Natural killer cell treated with Interleukin-12 subunit alpha and Interleukin-12 subunit beta and Interleukin-15 and Interleukin-18, amount 100 ng/mL, for 72 hours (primary cell): ENCODE results near the gene HES4. TPM values are rescaled to one million over a fixed set of nuclear protein-coding genes. Genes with fewer than 3 reads are reported as not detected.
A peak's percentile ranks its signal among the peaks of the same experiment; 100 is the strongest.

Source experiments
- ATAC-seq, 2 donors: fragments of 150-1000 bp; cut with Tn5 transposase in 1 of 2; sonication (Bioruptor Pico), chemical (Tn5 transposase) in 1 of 2; 2 replicates each; pipeline ENCODE4 v1.10.0; 2021
- DNase-seq: peaks from one replicate; pipeline ENCODE4 v3.0.0; 2022; ENCODE audit warnings: low spot score
- H3K27ac Mint-ChIP-seq, 2 donors: 1 replicate in 1 of 2; 2 replicates in 1 of 2; pipeline ENCODE4 v1.8.0; 2022; ENCODE audit warnings: mixed read lengths in 2 of 2, mild to moderate bottlenecking in 1 of 2, moderate library complexity in 1 of 2
- H3K27me3 Mint-ChIP-seq, 2 donors: 1 replicate in 1 of 2; 2 replicates in 1 of 2; pipeline ENCODE4 v1.8.0; 2022; ENCODE audit warnings: mixed read lengths in 2 of 2
- H3K36me3 Mint-ChIP-seq: one replicate; pipeline ENCODE4 v1.8.0; 2022; ENCODE audit warnings: mixed read lengths
- H3K4me1 Mint-ChIP-seq, 2 donors: 1 replicate in 1 of 2; 2 replicates in 1 of 2; pipeline ENCODE4 v1.8.0; 2022; ENCODE audit warnings: low read depth in 2 of 2, mixed read lengths in 2 of 2, mild to moderate bottlenecking in 1 of 2
- H3K4me3 Mint-ChIP-seq: one replicate; pipeline ENCODE4 v1.8.0; 2022; ENCODE audit warnings: mixed read lengths
- H3K9me3 Mint-ChIP-seq: 2 replicates; pipeline ENCODE4 v1.8.0; 2022; ENCODE audit warnings: mixed read lengths
- total RNA-seq, 2 donors: library from RNA; stranded (reverse); gene quantifications; one replicate each; pipeline ENCODE4 v1.2.3, GENCODE V29; 2022

The HES4 gene
- total RNA-seq: not detected

GRCh38 chr1:999725-1000356 lies at the start of gene HES4:
Gene HES4 (minus strand): TSS chr1:1000097. CDS start chr1:999973, 124 bp downstream.
- H3K36me3 Mint-ChIP-seq: no peaks in the 10 kb centered on the region
- peak; percentile 56 to 75 for ATAC-seq
- H3K27me3 Mint-ChIP-seq: peaks cover 11 to 17% of the 10 kb centered on the region in 2 donors
- DNase-seq: peak; percentile 61
- H3K9me3 Mint-ChIP-seq: no peaks in the 10 kb centered on the region
- peak within 1 kb of the TSS; percentile 58 for H3K4me3 Mint-ChIP-seq
- H3K27ac Mint-ChIP-seq: no peak within 1 kb of the TSS
- peaks cover 4 to 11% of the 10 kb centered on the region in 2 donors for H3K4me1 Mint-ChIP-seq

GRCh38 chr1:1048765-1049164 lies 48.9 kb upstream of the HES4 start:
- Mint-ChIP-seq H3K27ac (no peak overlapping the region), H3K36me3 (no peaks in the 10 kb centered on the region), H3K4me1 (peaks cover 0 to 6% of the 10 kb centered on the region in 2 donors), H3K27me3 (no peaks in the 10 kb centered on the region), H3K9me3 (no peaks in the 10 kb centered on the region), H3K4me3 (no peak overlapping the region)
- DNase-seq (no peak), ATAC-seq (no peak)

- H3K27ac Mint-ChIP-seq: no peak overlapping the region
Measured at GRCh38 chr1:1047963-1048362, 48.1 kb upstream of the HES4 start.

GRCh38 chr1:1047407-1047806 lies 47.5 kb upstream of the HES4 start:
- H3K9me3 Mint-ChIP-seq: no peaks in the 10 kb centered on the region
- no peak overlapping the region for H3K4me3 Mint-ChIP-seq
- H3K27me3 Mint-ChIP-seq: no peaks in the 10 kb centered on the region
- peaks cover 3 to 4% of the 10 kb centered on the region in 2 donors for H3K4me1 Mint-ChIP-seq
- ATAC-seq (no peak), DNase-seq (no peak)
- H3K36me3 Mint-ChIP-seq: no peaks in the 10 kb centered on the region
- no peak overlapping the region for H3K27ac Mint-ChIP-seq

More at GRCh38 chr1:1047963-1048362, 48.1 kb upstream of the HES4 start:
- DNase-seq (no peak), ATAC-seq (no peak)
- no peaks in the 10 kb centered on the region for H3K36me3 Mint-ChIP-seq
- peaks cover 1 to 6% of the 10 kb centered on the region in 2 donors for H3K4me1 Mint-ChIP-seq
- no peaks in the 10 kb centered on the region for H3K27me3 Mint-ChIP-seq
- H3K4me3 Mint-ChIP-seq: no peak overlapping the region
- H3K9me3 Mint-ChIP-seq: no peaks in the 10 kb centered on the region

- no peak overlapping the region for H3K4me3 Mint-ChIP-seq
- H3K27me3 Mint-ChIP-seq: no peaks in the 10 kb centered on the region
- H3K36me3 Mint-ChIP-seq: no peaks in the 10 kb centered on the region
- DNase-seq: no peak
- peaks cover 0 to 5% of the 10 kb centered on the region in 2 donors for H3K4me1 Mint-ChIP-seq
- no peak overlapping the region for H3K27ac Mint-ChIP-seq
- no peak for ATAC-seq
- H3K9me3 Mint-ChIP-seq: no peaks in the 10 kb centered on the region
Measured at GRCh38 chr1:1046767-1047166, 46.9 kb upstream of the HES4 start.

- Mint-ChIP-seq H3K4me1 (peaks cover 0 to 5% of the 10 kb centered on the region in 2 donors), H3K4me3 (no peak overlapping the region)
- ATAC-seq: no peak
Measured at GRCh38 chr1:1046243-1046642, 46.3 kb upstream of the HES4 start.

GRCh38 chr1:1045129-1045528 lies 45.2 kb upstream of the HES4 start:
- DNase-seq: no peak
- no peak for ATAC-seq
- Mint-ChIP-seq H3K27me3 (no peaks in the 10 kb centered on the region), H3K4me1 (peaks cover 0 to 5% of the 10 kb centered on the region in 2 donors), H3K27ac (no peak overlapping the region), H3K36me3 (no peaks in the 10 kb centered on the region), H3K4me3 (no peak overlapping the region), H3K9me3 (no peaks in the 10 kb centered on the region)

More at GRCh38 chr1:1046243-1046642, 46.3 kb upstream of the HES4 start:
- no peaks in the 10 kb centered on the region for H3K36me3 Mint-ChIP-seq
- no peak for DNase-seq
- no peak overlapping the region for H3K27ac Mint-ChIP-seq
- H3K27me3 Mint-ChIP-seq: no peaks in the 10 kb centered on the region
- no peaks in the 10 kb centered on the region for H3K9me3 Mint-ChIP-seq

- no peak overlapping the region for H3K27ac Mint-ChIP-seq
- peaks cover 0 to 3% of the 10 kb centered on the region in 2 donors for H3K27me3 Mint-ChIP-seq
- peaks cover 4 to 9% of the 10 kb centered on the region in 2 donors for H3K4me1 Mint-ChIP-seq
- DNase-seq: no peak
- no peaks in the 10 kb centered on the region for H3K36me3 Mint-ChIP-seq
- H3K9me3 Mint-ChIP-seq: no peaks in the 10 kb centered on the region
- no peak for ATAC-seq
- H3K4me3 Mint-ChIP-seq: no peak overlapping the region
Measured at GRCh38 chr1:1044455-1045078, 44.7 kb upstream of the HES4 start.

- Mint-ChIP-seq H3K9me3 (no peaks in the 10 kb centered on the region), H3K27me3 (peaks cover under 1 to 5% of the 10 kb centered on the region in 2 donors), H3K36me3 (no peaks in the 10 kb centered on the region), H3K4me3 (no peak overlapping the region), H3K27ac (no peak overlapping the region), H3K4me1 (peaks cover 9 to 14% of the 10 kb centered on the region in 2 donors)
- ATAC-seq (no peak), DNase-seq (no peak)
Measured at GRCh38 chr1:1043921-1044320, 44.0 kb upstream of the HES4 start.

- no peaks in the 10 kb centered on the region for H3K9me3 Mint-ChIP-seq
Measured at GRCh38 chr1:1043411-1043810, 43.5 kb upstream of the HES4 start.

GRCh38 chr1:1042835-1043234 lies 42.9 kb upstream of the HES4 start:
- Mint-ChIP-seq H3K9me3 (no peaks in the 10 kb centered on the region), H3K4me1 (peaks cover 14 to 21% of the 10 kb centered on the region in 2 donors), H3K4me3 (no peak overlapping the region), H3K27ac (no peak overlapping the region), H3K27me3 (peaks cover 7 to 12% of the 10 kb centered on the region in 2 donors), H3K36me3 (no peaks in the 10 kb centered on the region)
- ATAC-seq (no peak), DNase-seq (no peak)

More at GRCh38 chr1:1043411-1043810, 43.5 kb upstream of the HES4 start:
- DNase-seq (no peak), ATAC-seq (no peak)
- Mint-ChIP-seq H3K27ac (no peak overlapping the region), H3K27me3 (peaks cover 6 to 10% of the 10 kb centered on the region in 2 donors), H3K4me3 (no peak overlapping the region), H3K4me1 (peaks cover 14 to 19% of the 10 kb centered on the region in 2 donors), H3K36me3 (no peaks in the 10 kb centered on the region)

- DNase-seq (no peak), ATAC-seq (no peak)
- peaks cover 7 to 12% of the 10 kb centered on the region in 2 donors for H3K27me3 Mint-ChIP-seq
- H3K4me3 Mint-ChIP-seq: no peak overlapping the region
- H3K27ac Mint-ChIP-seq: no peak overlapping the region
- peaks cover 14 to 21% of the 10 kb centered on the region in 2 donors for H3K4me1 Mint-ChIP-seq
- H3K36me3 Mint-ChIP-seq: no peaks in the 10 kb centered on the region
- no peaks in the 10 kb centered on the region for H3K9me3 Mint-ChIP-seq
Measured at GRCh38 chr1:1041873-1042272, 42.0 kb upstream of the HES4 start.

GRCh38 chr1:1041092-1041523 lies 41.2 kb upstream of the HES4 start:
- H3K27me3 Mint-ChIP-seq: peaks cover 8 to 15% of the 10 kb centered on the region in 2 donors
- H3K4me3 Mint-ChIP-seq: no peak overlapping the region
- H3K36me3 Mint-ChIP-seq: no peaks in the 10 kb centered on the region
- no peak for DNase-seq
- ATAC-seq: peak in 1 of 2 donors; percentile 12
- H3K9me3 Mint-ChIP-seq: no peaks in the 10 kb centered on the region
- H3K4me1 Mint-ChIP-seq: peaks cover 14 to 22% of the 10 kb centered on the region in 2 donors
- no peak overlapping the region for H3K27ac Mint-ChIP-seq
